Measurements from ENCODE around the gene MYO1C. TPM values are rescaled to one million over a fixed set of nuclear protein-coding genes. Genes with fewer than 3 reads are reported as not detected.
"Not testable (repeated sequence)": the region's sequence is repeated elsewhere in the genome, so short reads cannot be mapped to it uniquely, and the experiment has no call there.

Gene MYO1C
- total RNA-seq, 1 donor from 2014 or later, result 182 TPM

- no peak for ATAC-seq (ENCODE audit: poor library complexity)
- DNase-seq, result no peak
- intact Hi-C loops (cut with DNase I), result no loop called here
Observed at GRCh38 chr17:1470755-1471462, 21.6 kb downstream of the MYO1C start.

GRCh38 chr17:1470071-1470754 lies 22.3 kb downstream of the MYO1C start:
- intact Hi-C loops (cut with DNase I), result no loop called here
- DNase-seq (no peak), ATAC-seq (ENCODE audit: poor library complexity) (no peak)

- ATAC-seq (ENCODE audit: poor library complexity) (peak; percentile 46), DNase-seq (no peak)
- intact Hi-C loops (cut with DNase I), result no loop called here
Observed at GRCh38 chr17:1469231-1469852, 23.1 kb downstream of the MYO1C start.

DNA sequence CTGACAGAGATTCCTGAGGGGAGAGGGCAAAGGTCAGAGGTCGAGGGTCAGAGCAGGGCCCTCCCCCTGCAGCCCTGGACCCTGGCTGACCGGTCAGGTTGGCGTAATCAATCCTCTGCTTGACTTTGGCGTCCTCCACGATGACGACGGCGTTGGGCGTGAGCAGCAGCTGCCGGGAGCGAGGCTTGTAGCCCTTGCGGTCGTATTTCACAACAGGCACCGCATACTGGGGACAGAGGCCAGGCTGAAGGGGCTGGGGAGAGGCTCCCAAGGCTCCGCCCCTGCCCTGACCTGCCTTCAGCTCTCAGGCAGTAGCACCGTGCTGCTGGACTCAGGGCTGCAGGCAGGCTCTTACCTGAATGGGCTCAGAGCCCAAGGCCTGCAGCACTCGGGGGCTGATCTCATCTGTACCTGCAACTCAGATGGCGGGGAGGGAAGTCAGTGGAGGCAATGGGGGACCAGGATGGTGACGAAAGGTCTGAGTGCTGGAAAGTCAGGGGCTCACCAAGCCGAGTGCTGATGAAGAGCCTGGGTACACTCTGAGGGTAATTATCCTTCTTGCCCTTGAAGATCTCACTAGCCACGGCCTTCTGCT lies 24.5 kb downstream of the MYO1C start:
- no peak for ATAC-seq (ENCODE audit: poor library complexity)
- peak; percentile 71 for DNase-seq
- intact Hi-C loops (cut with DNase I), result no loop called here

DNA sequence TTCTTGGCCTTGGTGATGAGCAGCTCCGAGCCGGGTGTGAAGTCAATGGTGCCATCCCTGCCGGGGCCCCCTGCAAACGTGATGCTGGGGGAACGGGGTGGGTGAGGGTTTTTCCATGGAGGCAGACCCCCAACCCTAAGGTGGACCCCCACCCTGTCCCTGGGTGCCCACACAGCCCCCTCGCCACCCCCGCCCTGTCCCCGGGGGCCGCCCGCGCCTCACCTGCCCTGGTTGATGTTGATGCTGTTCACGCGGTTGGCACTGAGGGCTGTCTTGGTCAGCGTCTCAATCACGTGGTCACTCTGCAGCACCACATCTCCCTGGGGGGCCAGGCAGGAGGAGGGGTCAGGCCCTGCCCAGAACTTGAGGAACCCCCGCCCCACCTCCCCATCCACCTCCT lies 25.2 kb downstream of the MYO1C start:
- intact Hi-C loops (cut with DNase I), result no loop called here
- DNase-seq (no peak), ATAC-seq (ENCODE audit: poor library complexity) (no peak)

- intact Hi-C loops (cut with DNase I), result no loop called here
- ATAC-seq (ENCODE audit: poor library complexity) (no peak), DNase-seq (no peak)
Observed at GRCh38 chr17:1464186-1464585, 28.3 kb downstream of the MYO1C start.

- peak; percentile 27 for ATAC-seq (ENCODE audit: poor library complexity)
- intact Hi-C loops (cut with DNase I), result no loop called here
- DNase-seq, result peak; percentile 59
Observed at GRCh38 chr17:1462164-1463112, 30.0 kb downstream of the MYO1C start.

GRCh38 chr17:1461198-1461944 lies 31.1 kb downstream of the MYO1C start:
- intact Hi-C loops (cut with DNase I), result no loop called here
- ATAC-seq (ENCODE audit: poor library complexity) (no peak), DNase-seq (no peak)

GRCh38 chr17:1460233-1460632 lies 32.3 kb downstream of the MYO1C start:
- intact Hi-C loops (cut with DNase I), result no loop called here
- peak; percentile 44 for ATAC-seq (ENCODE audit: poor library complexity)
- DNase-seq, result peak; percentile 88

GRCh38 chr17:1455797-1456599 lies 36.5 kb downstream of the MYO1C start, which contains the start of gene CRK:
TSS of gene CRK (minus strand) at chr17:1456232. CDS start at chr17:1456117, 115 bp downstream.
- intact Hi-C loops (cut with DNase I), result loop anchor here (2.0 kb wide), 1 partner anchor 59 kb away; no protein-coding TSS in a partner anchor
- ATAC-seq (ENCODE audit: poor library complexity), result peak; percentile 93

DNA sequence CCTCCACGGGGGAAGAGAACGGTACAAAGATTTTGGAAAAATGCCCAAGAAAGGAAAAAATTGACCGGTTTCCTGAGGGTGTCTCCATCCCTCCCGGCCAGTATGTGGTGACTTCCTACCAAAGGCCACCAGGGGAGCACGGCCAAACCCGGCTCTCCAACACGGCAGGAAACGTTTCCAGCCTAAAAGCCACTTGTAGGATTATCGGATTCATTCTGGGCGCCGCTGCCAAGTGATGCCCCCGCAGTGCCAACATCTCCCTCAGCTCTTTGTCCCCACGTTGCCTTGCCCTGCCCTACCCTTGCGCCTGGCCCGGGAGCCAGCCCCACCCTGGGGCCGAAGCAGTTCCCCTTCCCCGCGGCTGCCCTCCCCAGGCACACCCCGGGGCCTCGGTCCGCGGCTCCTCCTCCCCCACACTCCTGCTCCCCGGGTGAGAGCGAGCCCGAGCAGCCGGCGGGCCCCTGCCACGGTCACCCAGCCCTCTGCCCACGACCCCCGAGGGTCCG lies 37.1 kb downstream of the MYO1C start:
- ATAC-seq (ENCODE audit: poor library complexity) (peak; percentile 60), DNase-seq (peak; percentile 82)
- intact Hi-C loops (cut with DNase I), result loop anchor here (2.0 kb wide), 1 partner anchor 59 kb away; no protein-coding TSS in a partner anchor

More at GRCh38 chr17:1455797-1456599, 36.5 kb downstream of the MYO1C start, which contains the start of gene CRK:
- peak; percentile 98 for DNase-seq

- DNase-seq (no peak), ATAC-seq (ENCODE audit: poor library complexity) (no peak)
- intact Hi-C loops (cut with DNase I), result loop anchor here (2.0 to 5.0 kb wide), 2 partner anchors 60 to 92 kb away; no protein-coding TSS in a partner anchor
Observed at GRCh38 chr17:1454541-1454940, 37.9 kb downstream of the MYO1C start.

DNA sequence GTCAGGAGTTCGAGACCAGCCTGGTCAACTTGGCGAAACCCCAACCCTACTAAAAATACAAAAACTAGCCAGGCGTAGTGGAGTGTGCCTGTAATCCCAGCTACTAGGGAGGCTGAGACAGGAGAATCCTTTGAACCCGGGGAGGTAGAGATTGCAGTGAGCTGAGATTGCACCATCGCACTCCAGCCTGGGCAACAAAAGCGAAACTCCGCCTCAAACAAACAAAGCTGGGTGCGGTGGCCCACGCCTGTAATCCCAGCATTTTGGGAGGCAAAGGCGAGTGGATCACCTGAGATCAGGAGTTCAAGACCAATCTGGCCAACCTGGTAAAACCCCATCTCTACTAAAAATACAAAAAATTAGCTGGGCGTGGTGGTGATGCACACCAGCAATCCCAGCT lies 38.8 kb downstream of the MYO1C start:
- intact Hi-C loops (cut with DNase I), result loop anchor here (2.0 to 5.0 kb wide), 2 partner anchors 61 to 91 kb away; no protein-coding TSS in a partner anchor
- ATAC-seq (ENCODE audit: poor library complexity); DNase-seq: not testable (repeated sequence)

DNA sequence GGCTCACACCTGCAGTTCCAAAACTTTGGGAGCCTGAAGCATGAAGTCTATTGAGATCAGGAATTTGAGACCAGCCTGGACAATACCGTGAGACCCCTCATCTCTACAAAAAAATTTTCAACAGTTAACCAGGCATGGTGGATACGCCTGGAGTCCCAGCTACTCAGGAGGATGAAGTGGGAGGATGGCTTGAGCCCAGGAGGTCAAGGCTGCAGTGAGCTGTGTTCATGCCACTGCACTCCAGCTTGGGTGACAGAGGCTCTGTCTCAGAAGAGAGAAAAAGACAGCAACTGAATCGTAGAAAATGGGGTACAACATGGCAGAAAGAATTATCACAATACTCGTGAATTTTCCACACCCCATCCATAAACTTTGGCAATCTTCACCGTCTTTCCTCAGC lies 39.6 kb downstream of the MYO1C start:
- no peak for DNase-seq
- intact Hi-C loops (cut with DNase I), result loop anchor here (5.0 kb wide), 1 partner anchor 91 kb away; no protein-coding TSS in a partner anchor
- ATAC-seq (ENCODE audit: poor library complexity), result no peak

GRCh38 chr17:1450261-1450660 lies 42.2 kb downstream of the MYO1C start:
- not testable (repeated sequence) for DNase-seq
- intact Hi-C loops (cut with DNase I), result loop anchor here (5.0 kb wide), 1 partner anchor 88 kb away; no protein-coding TSS in a partner anchor

GRCh38 chr17:1449412-1449967 lies 43.0 kb downstream of the MYO1C start:
- ATAC-seq (ENCODE audit: poor library complexity) (no peak), DNase-seq (no peak)
- intact Hi-C loops (cut with DNase I), result no loop called here

More at GRCh38 chr17:1450261-1450660, 42.2 kb downstream of the MYO1C start:
- ATAC-seq (ENCODE audit: poor library complexity), result not testable (repeated sequence)

Measured in Right ventricle myocardium superior (tissue), 1 donor.